Lung (tissue), 12 donors: ENCODE results near the gene VCL. TPM values are rescaled to one million over a fixed set of nuclear protein-coding genes. Genes with fewer than 3 reads are reported as not detected.

Experiments
- ATAC-seq: fragments of 200-7000 bp; cut with Tn5 transposase; one replicate; pipeline ENCODE4 v1.9.1; 2020; ENCODE audit warnings: moderate number of reproducible peaks; ENCODE audit not compliant: insufficient read depth, low FRiP score
- DNase-seq, 3 donors: peaks; one replicate each; pipeline ENCODE4 v3.0.0-alpha.2; 2013 to 2017
- H3K27ac ChIP-seq, 2 donors: one replicate each; pipeline ENCODE4 v1.5.1; 2013; ENCODE audit warnings: mild to moderate bottlenecking in 2 of 2, moderate library complexity in 2 of 2, control low read depth in 1 of 2, inconsistent platforms in 1 of 2, low read depth in 1 of 2, low read length in 1 of 2
- H3K27me3 ChIP-seq, 3 donors: one replicate each; pipeline ENCODE4 v1.5.1; 2013; ENCODE audit warnings: low read length in 2 of 3; ENCODE audit not compliant: control insufficient read depth in 3 of 3, insufficient read depth in 3 of 3
- H3K36me3 ChIP-seq, 4 donors: one replicate each; pipeline ENCODE4 v1.5.1; 2013; ENCODE audit warnings: low read length in 4 of 4, mild to moderate bottlenecking in 1 of 4, moderate library complexity in 1 of 4; ENCODE audit not compliant: control insufficient read depth in 4 of 4, insufficient read depth in 4 of 4
- H3K4me1 ChIP-seq, 5 donors: one replicate each; pipeline ENCODE4 v1.5.1; 2013; ENCODE audit warnings: low read length in 5 of 5, mild to moderate bottlenecking in 2 of 5, moderate library complexity in 1 of 5; ENCODE audit not compliant: control insufficient read depth in 5 of 5, insufficient read depth in 5 of 5
- H3K4me3 ChIP-seq: one replicate; pipeline ENCODE4 v1.5.1; 2013; ENCODE audit warnings: mild to moderate bottlenecking, control low read depth, moderate library complexity
- H3K9ac ChIP-seq, 2 donors: one replicate each; pipeline ENCODE4 v1.5.1; 2013; ENCODE audit warnings: low read length in 2 of 2, control low read depth in 1 of 2; ENCODE audit not compliant: insufficient read depth in 1 of 2
- H3K9me3 ChIP-seq, 4 donors: one replicate each; pipeline ENCODE4 v1.5.1; 2013; ENCODE audit warnings: low read length in 3 of 4, mild to moderate bottlenecking in 1 of 4, moderate library complexity in 1 of 4; ENCODE audit not compliant: control insufficient read depth in 4 of 4, insufficient read depth in 3 of 4
- WGBS, 2 donors: extraction: QIAGEN DNeasy Blood & Tissue Kit; methylation state at CpG; one replicate each; pipeline ENCODE4 v1.1.7; 2013; 5-methylcytosine and 5-hydroxymethylcytosine counted together
- polyA plus RNA-seq, 2 donors: library from polyadenylated mRNA; stranded (reverse); fragments of 200-250 nt; gene quantifications; one replicate each; pipeline ENCODE4 v1.2.1, GENCODE V29; 2013
- total RNA-seq, 2 donors: library from RNA; depleted of rRNA in 1 of 2; stranded (reverse); fragments of >200 nt in 1 of 2; gene quantifications; one replicate each; pipeline ENCODE4 v1.2.1, GENCODE V29; 2014 to 2021
- TF ChIP-seq, protein P1 (sequence below): IDR thresholded peaks from 2 replicates; pipeline ENCODE4 v1.5.1; 2012; ENCODE audit warnings: mild to moderate bottlenecking; ENCODE audit errors: control extremely low read depth, extremely low read depth
- donor health status: control.
- donor health status: control.
- donor health status: Bipolar disorder and iron deficiency.
- donor health status: healthy.
- donor health status: DM: yes; HTN: yes; CAD: no.

The VCL gene
- total and polyA plus RNA-seq, 4 donors, result 24.5 to 181 (median 86.3) TPM

DNA sequence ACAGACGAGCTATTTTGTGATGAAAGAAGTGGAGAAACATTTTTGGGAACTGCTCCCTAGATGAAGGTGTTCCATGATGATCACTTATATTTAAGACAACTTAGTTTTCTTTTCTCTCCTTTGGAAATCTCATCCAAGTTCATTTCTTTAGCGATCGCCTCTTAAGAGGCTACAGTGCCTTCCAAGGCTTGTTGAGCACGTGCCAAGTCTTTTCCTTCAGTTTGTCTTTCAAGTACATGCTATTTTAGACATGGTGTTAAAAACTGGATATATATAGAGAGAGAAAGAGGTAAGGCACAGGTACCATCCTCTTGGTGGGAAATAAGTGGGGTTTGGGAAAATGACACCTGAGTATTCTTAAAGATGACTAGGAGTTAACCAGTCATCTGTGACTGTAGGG, 155.8 kb downstream of the VCL start:
- peaks cover 2 to 23% (median 4%) of the 10 kb centered on the region in 5 donors for H3K4me1 ChIP-seq
- H3K36me3 ChIP-seq, result no peaks in the 10 kb centered on the region
- no peak overlapping the region for H3K9ac ChIP-seq
- no peak for ATAC-seq
- TF ChIP-seq, protein P1, sequence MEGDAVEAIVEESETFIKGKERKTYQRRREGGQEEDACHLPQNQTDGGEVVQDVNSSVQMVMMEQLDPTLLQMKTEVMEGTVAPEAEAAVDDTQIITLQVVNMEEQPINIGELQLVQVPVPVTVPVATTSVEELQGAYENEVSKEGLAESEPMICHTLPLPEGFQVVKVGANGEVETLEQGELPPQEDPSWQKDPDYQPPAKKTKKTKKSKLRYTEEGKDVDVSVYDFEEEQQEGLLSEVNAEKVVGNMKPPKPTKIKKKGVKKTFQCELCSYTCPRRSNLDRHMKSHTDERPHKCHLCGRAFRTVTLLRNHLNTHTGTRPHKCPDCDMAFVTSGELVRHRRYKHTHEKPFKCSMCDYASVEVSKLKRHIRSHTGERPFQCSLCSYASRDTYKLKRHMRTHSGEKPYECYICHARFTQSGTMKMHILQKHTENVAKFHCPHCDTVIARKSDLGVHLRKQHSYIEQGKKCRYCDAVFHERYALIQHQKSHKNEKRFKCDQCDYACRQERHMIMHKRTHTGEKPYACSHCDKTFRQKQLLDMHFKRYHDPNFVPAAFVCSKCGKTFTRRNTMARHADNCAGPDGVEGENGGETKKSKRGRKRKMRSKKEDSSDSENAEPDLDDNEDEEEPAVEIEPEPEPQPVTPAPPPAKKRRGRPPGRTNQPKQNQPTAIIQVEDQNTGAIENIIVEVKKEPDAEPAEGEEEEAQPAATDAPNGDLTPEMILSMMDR, result no peak
- peak in 2 of 3 donors; percentile 36 to 43 for DNase-seq
- no peak overlapping the region for H3K4me3 ChIP-seq
- WGBS, 2 donors, result 55 to 66% methylated on average over 4 of the region's 4 CpGs
- peak overlapping the region in 1 of 2 donors; percentile 55 for H3K27ac ChIP-seq
- H3K27me3 ChIP-seq, result no peaks in the 10 kb centered on the region
- H3K9me3 ChIP-seq, result no peaks in the 10 kb centered on the region

DNA sequence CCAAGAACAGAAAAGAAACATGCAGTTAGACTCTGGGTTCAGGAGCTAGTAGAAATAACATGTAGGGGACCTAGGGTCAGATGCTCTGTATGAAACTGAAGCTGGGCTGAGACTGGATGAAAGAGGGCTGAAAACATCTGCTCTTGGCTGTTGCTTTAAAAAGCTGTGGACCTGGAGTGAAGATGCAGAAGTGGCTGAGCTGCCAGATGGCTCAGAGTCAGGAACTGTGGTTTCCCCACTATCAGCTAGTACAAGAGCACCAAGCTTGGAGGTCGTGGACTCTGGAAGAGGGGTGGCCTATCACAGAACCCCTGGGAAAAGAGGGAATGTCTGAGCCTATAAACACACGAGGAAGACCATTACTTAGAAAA, 159.0 kb downstream of the VCL start:
- DNase-seq (peak in 2 of 3 donors; percentile 40 to 65), ATAC-seq (no peak)
- Histone ChIP-seq H3K4me1 (peaks cover 0 to 17% (median 4%) of the 10 kb centered on the region in 5 donors), H3K27ac (peak overlapping the region in 1 of 2 donors; percentile 11), H3K9ac (no peak overlapping the region), H3K27me3 (no peaks in the 10 kb centered on the region), H3K36me3 (no peaks in the 10 kb centered on the region), H3K9me3 (no peaks in the 10 kb centered on the region), H3K4me3 (no peak overlapping the region)
- TF ChIP-seq, protein P1, result no peak
- 32 to 43% methylated on average over 2 of the region's 2 CpGs for WGBS, 2 donors

DNA sequence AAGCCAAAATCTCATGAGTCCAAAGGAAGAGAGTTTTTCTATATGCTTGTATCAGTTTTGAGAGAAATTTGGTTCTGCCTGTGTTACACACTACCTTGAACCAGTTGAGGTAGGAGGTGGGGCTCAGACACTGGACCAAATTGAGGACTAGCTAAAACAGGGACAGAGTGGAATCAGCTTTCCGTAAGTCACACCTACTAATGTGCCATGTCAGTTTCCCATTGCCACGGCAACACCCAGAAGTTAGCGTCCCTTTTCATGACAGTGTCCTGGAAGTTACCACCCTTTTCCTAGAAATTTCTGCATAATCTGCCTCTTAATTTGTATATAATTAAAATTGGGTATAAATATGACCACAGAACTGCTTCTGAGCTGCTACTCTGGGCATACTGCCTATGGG, 162.1 kb downstream of the VCL start:
- 92 to 93% methylated on average over 3 of the region's 3 CpGs for WGBS, 2 donors
- Histone ChIP-seq H3K27ac (no peak overlapping the region), H3K4me1 (peaks cover 0 to 6% (median 3%) of the 10 kb centered on the region in 5 donors), H3K27me3 (no peaks in the 10 kb centered on the region), H3K9ac (no peak overlapping the region), H3K4me3 (no peak overlapping the region), H3K9me3 (no peaks in the 10 kb centered on the region), H3K36me3 (no peaks in the 10 kb centered on the region)
- DNase-seq (no peak), ATAC-seq (no peak)
- TF ChIP-seq, protein P1, result no peak

DNA sequence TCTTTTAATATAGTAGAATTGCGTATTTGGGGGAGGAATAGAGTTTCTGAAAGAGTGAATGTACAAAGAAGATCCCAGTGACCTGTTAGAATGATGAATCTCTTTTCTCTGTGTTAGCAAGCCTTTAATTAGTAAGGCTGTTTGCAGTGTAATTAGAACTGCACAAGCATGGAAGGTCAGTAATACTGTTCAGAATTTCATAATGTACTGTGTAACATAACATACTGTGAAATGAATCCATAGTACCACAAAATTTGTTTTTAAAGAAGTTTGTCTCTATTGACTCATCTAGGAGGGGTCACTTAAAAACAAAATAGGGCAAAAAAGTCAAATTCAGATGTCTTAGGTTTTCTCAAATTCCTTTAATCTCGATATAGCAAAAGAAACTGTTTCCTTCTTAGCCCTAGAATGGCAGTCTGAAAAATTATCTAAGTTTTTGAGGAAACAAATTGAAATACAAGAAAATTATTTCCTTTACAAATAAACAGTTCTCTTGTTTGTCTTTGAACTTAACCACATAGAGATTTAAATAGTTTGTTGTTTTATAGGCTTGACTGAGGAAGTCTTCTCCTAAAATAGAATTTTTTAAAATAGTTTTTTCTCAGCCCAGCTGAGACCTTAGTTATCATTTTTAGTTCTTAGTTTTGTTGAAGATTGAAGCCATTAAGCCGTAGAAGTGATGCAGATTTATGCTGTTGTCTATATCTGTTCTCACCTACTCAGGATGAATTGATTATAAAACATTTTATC, 165.6 kb downstream of the VCL start:
- no peak overlapping the region for H3K9ac ChIP-seq
- DNase-seq, result no peak
- TF ChIP-seq, protein P1, result no peak
- no peak overlapping the region for H3K27ac ChIP-seq
- no peak for ATAC-seq
- H3K4me3 ChIP-seq, result no peak overlapping the region
- 63 to 77% methylated on average over 3 of the region's 3 CpGs for WGBS, 2 donors
- H3K9me3 ChIP-seq, result no peaks in the 10 kb centered on the region
- peaks cover 0 to 3% (median 0%) of the 10 kb centered on the region in 5 donors for H3K4me1 ChIP-seq
- no peaks in the 10 kb centered on the region for H3K27me3 ChIP-seq
- H3K36me3 ChIP-seq, result no peaks in the 10 kb centered on the region
